ENCODE data around the gene CDC20. TPM values are rescaled to one million over a fixed set of nuclear protein-coding genes. Genes with fewer than 3 reads are reported as not detected.

Gene CDC20
- 182 to 204 TPM (median 198 TPM) in 5 replicates for total RNA-seq (2022; extraction: Qiagen RNA extraction)

DNA sequence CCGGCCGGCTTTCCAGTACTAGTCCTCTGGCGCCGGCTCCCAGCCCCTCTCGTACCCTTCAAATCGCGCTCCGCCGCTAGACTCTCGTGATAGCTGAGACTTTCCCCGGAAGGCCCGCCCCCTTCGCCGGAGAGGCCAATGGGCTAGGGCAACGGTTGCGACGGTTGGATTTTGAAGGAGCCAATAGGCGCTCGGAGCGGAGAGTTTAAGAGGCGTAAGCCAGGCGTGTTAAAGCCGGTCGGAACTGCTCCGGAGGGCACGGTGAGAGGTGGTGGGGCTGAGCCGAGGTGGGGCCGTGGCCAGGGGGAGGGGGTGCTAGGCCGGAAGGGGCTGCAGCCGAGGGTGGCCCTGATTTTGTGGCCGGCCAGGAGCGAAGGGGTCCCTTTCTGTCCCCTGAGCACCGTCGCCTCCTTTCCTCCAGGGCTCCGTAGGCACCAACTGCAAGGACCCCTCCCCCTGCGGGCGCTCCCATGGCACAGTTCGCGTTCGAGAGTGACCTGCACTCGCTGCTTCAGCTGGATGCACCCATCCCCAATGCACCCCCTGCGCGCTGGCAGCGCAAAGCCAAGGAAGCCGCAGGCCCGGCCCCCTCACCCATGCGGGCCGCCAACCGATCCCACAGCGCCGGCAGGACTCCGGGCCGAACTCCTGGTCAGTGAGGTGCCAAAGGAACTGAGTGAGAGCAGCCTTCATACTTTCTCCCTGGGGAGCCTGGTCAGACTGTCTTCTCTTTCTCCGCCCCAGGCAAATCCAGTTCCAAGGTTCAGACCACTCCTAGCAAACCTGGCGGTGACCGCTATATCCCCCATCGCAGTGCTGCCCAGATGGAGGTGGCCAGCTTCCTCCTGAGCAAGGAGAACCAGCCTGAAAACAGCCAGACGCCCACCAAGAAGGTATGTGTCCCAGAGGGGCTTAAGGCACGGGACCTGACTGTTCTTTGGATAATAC is at the start of gene CDC20:
Gene CDC20, plus strand, starts transcription at position 236 of the 948 bp plus-strand sequence. Its CDS starts 235 bp downstream, at position 471.

DNA sequence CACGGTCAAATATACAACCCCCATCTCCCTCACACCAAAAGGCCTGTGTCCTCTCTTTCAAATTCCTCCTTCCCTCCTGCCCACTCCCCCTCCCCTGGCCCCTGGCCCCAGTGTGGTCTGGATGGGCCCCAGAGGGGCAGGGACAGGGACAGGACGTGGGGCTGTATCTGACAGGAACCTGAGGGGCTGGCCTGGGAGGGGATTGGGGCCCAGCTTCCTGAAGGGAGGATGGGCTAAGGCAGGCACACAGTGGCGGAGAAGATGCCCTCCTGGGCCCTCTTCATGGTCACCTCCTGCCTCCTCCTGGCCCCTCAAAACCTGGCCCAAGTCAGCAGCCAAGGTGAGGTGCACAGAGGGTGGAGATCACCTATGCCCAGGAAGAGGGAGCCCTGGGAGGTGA is 21.2 kb upstream of the CDC20 start, which contains the start of gene MPL:
Gene MPL, plus strand, starts transcription at position 231 of the 400 bp plus-strand sequence. Its CDS starts 31 bp downstream, at position 262.

DNA sequence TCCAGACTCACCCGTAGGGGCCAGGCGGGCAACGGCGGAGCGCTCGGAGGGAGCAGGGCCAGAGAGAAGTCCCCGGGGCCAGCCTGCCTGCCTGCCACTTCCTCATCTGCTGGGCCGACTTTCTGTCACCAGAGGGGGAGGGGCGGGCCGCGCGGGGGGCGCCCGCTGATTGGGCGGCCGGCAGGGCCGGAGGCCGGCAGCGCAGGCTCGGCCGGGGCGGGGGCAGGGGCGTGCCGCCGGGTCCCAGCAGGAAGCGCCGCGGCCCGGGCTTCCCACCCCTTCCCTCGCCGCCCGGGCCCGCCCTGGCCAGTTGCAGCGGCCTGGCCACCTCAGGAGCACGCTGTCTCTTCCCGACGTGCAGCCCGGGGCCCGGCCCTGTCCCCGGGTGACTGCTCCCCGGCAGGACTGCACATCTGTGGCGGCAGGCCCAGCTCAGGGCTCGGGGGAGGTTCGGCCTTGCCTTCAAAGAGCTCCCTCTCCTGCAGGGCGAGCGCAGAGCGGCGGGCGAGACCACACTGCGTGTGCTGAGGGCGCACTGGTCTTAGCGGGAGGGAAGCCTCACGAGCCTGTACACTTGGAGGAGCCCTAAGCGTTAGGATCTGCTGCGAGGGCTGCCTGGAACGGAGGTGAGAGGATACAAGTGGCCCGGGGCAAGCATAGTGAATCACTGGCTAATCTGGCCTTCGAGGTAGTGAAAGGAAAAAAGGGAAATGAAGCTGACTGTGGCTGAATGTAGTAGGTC is 9.3 kb downstream of the CDC20 start, which contains the start of gene ELOVL1:
Gene ELOVL1, minus strand, starts transcription at position 108 of the 742 bp plus-strand sequence. CDS start 2,402 bp downstream, outside the sequence.

DNA sequence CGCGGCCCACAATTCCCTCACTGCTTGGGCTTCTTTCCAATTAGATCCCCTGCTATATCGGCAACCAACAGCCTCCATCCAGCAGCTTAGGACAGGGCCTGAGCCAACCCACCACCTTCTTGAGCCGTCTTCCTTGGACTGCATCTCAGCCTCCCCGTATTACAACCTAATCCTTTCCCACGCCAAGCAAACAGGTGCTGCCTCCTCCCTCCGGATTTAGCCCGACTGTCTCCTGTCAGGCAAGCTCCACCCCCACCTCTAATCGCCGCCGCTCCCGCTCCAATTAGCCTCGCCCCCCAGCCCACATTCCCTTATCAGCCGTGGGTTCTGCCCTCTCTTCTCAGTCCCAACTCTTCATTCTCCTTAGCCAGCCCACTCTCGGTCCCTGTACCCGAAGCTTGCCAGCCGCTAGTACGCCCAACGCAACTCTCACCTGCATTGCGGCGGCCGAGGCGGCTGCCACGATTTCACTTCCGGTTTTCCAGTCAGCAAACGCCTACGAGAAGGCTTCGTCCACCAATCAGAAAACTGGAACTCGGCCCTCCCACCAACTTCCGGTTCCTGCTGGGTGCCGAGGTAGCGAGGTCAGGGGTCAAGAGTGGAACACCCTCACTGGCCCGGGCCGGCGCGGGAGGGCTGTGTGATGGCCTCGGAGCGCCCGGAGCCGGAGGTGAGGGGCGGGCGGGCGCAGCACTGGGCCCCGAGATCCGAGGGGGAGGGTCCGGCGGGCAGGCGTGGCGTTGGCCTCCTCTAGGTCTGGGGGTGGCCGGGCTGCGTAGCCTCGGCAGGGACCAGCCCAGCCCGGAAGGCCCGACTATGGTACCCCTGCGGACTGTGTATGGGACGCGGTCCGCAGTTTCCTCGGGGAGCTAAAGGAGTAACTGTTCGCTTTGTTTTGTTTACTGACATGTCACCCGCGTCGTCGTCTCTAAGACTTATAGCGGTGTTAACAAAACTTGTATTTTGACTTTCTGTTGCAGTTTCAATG is 30.8 kb downstream of the CDC20 start, which contains the start of the genes MED8 and SZT2:
Gene MED8, minus strand, starts transcription at position 475 of the 988 bp plus-strand sequence. Its CDS starts 36 bp downstream, at position 439.
Gene SZT2, plus strand, starts transcription at position 574 of the 988 bp plus-strand sequence. Its CDS starts 70 bp downstream, at position 644.

Other genes with a start within 250 kb of the CDC20 start
- gene EBNA1BP2, start 186.7 kb upstream of the CDC20 start, total RNA-seq (2022; extraction: Qiagen RNA extraction): 168 to 200 TPM (median 185 TPM) in 5 replicates
- 0.28 to 0.68 TPM (median 0.36 TPM) in 5 replicates for gene CFAP57, start 186.7 kb upstream of the CDC20 start, total RNA-seq (2022; extraction: Qiagen RNA extraction)
- 0.05 to 0.08 TPM (median 0.07 TPM) in 3 of 5 replicates, not detected in the others for gene TMEM125, start 89.0 kb upstream of the CDC20 start, total RNA-seq (2022; extraction: Qiagen RNA extraction)
- gene C1orf210, start 73.4 kb upstream of the CDC20 start, total RNA-seq (2022; extraction: Qiagen RNA extraction): not detected in 5 replicates
- gene TIE1, start 58.0 kb upstream of the CDC20 start, total RNA-seq (2022; extraction: Qiagen RNA extraction): 0.02 to 0.15 TPM in 2 of 5 replicates, not detected in the others
- gene MPL, start 21.2 kb upstream of the CDC20 start, total RNA-seq (2022; extraction: Qiagen RNA extraction): 0.17 to 0.22 TPM (median 0.21 TPM) in 3 of 5 replicates, not detected in the others
- gene ELOVL1, start 9.0 kb downstream of the CDC20 start, total RNA-seq (2022; extraction: Qiagen RNA extraction): 135 to 156 TPM (median 143 TPM) in 5 replicates
- 34.9 to 37.9 TPM (median 37.3 TPM) in 5 replicates for gene MED8, start 30.8 kb downstream of the CDC20 start, total RNA-seq (2022; extraction: Qiagen RNA extraction)
- 5.8 to 7.6 TPM (median 7.2 TPM) in 5 replicates for gene SZT2, start 30.9 kb downstream of the CDC20 start, total RNA-seq (2022; extraction: Qiagen RNA extraction)
- gene HYI, start 95.0 kb downstream of the CDC20 start, total RNA-seq (2022; extraction: Qiagen RNA extraction): 11.5 to 16.3 TPM (median 14.4 TPM) in 5 replicates
- 73.3 to 110 TPM (median 95.8 TPM) in 5 replicates for gene PTPRF, start 171.9 kb downstream of the CDC20 start, total RNA-seq (2022; extraction: Qiagen RNA extraction)